Measurements from ENCODE around the gene TMTC2.
"Not testable (repeated sequence)": the region's sequence is repeated elsewhere in the genome, so short reads cannot be mapped to it uniquely, and the experiment has no call there.

Gene TMTC2

DNA sequence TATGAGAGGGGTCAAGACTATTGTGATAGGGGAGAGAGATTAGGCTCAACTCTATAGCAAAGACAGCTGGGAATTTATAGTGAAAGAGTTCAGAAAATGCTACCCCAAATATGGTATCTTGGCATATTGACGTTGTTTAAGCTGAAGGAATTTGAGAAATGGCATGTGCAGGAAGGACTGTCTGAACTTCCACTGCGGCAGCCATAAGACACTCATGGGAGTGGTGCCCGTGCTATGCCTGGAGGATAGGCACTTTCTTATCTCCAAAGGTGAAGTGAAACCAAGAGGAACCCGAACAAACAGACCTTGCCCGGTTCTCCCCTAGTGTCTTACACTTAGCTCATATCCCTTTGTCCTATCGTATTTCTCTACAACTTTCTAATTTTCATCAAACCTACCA is 390.3 kb downstream of the TMTC2 start:
- DNase-seq (ENCODE audit: low spot score): no peak

DNA sequence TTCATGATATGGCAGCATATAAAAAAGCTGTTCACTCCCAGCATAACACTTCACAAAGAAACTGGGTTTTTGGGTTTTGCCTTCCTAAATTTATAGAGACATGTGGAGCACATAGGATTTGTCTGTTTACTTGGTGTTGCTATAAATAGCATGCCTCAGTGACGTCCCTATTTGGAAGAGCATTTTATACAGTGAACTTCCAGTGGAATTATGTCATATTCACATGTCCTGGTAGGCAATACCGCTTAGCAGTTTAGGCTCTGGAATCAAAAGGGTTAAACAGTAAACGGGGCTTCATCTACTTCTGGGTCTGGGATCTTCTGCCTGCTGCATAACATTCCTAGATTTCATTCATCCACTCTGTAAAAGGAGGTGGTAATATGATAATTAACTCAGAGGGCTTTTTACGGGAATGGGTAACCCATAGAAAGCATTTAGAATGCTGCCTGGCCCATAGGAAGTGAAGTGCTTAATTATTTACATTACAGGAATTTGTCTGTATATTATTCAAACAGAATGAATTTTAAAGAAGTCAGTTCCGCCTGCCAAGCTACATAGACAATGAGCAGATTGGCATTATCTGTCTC is 396.1 kb downstream of the TMTC2 start:
- no peak for DNase-seq (ENCODE audit: low spot score)

DNA sequence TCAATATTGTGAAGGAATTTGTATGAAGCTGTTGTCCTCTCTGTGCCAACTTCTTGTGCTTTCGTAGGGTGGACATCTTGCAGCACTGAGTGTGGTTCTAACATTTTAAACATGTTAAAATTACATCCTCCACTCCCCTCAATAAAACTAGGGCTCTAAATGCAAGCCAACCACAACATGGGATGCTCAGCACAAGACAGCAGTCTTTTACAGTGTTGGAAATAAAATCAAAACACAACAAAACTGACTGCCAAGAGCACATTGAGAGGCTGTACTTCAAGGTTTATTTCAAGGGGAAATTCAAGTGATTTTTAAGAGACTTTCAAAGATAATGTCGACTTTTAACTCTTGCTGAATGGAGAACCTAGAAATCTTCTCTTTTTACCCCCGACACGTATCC is 396.9 kb downstream of the TMTC2 start:
- DNase-seq (ENCODE audit: low spot score): no peak

DNA sequence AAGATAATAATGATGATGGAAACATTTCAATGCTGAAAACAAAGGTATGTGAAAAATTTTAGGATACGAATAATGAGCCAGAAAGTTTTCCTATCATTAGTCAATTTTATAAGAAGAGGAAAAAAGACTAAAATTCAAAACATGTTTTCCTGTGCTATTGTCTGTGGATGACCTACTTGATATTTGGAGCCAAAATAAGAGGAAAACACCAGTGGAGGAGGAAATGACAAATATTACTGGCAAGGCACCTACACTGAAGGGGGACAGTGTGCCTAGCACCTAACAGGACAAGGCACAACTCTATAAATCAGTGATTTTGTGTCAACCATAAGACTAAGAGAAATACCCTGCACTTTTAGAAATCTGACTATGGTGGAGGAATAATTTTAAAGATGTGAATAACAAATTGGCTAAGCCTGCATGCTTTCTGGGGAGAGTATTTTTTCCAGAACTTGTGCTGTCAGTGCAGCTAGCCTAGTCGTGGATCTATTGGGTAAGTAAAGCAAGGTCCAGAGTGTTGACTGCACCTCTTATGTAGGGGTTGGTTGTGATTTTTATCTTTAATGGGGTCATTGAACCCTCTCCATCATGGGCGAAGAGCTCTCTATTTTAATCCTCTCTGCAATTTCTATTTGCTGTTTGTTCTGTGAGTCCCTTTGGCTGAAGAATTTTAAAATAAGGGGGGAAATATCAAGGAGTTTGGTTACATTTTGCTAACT is 398.0 kb downstream of the TMTC2 start:
- no peak for DNase-seq (ENCODE audit: low spot score)

DNA sequence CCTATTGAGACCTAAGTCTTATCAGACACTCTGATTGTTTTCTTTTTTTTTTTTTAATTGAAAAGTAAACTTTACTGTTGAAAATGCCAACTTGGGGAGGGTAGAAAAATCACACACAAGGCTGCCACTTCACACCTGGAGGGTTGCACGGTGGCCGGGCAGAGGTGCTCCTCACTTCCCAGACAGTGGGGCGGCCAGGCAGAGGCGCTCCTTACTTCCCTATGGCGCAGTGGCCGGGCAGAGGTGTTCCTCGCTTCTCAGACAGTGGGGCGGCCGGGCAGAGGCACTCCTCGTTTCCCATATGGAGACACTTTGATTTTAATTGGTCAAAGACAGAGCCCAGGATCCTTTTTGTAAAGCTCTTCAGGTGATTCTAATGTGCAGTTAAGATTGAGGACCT is 399.3 kb downstream of the TMTC2 start:
- no peak for DNase-seq (ENCODE audit: low spot score)

DNA sequence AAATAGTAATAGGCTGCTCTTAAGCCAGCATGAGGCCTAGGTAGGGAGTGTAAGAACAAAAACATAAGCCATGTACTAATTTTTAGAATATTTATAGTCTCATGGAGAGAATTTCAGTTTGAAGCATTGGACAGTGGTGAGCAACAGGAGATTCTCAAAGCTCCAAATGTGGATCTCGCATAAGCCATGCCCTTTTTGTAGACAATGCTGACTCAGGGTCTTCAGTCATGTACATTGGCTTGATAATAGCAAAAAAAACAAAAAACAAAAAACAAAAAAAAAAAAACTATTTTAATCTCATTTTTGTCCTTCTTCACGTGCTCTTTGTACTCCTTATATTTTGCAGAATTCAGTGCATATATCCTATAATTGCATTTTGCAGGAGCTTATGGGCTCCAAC is 402.9 kb downstream of the TMTC2 start:
- no peak for DNase-seq (ENCODE audit: low spot score)

DNA sequence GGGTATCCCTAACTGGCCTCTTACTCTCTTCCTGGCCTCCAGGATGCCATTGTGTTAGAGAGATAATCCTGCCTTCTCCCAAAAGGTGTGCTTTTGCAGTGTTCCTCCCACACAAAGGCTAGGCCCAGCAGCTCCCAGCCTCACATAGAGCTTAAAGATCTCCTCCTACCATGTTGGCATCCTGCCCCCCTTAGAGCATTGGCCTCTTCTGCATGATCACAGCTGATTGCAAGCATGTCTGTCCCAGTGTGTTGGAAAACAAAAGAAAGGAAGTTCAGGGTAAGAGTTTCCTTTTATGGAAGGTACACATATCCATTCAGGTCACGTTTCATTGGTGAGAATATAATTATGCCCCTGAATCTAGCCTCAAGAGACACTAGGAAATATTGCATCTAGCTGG is 405.4 kb downstream of the TMTC2 start:
- DNase-seq (ENCODE audit: low spot score): no peak

DNA sequence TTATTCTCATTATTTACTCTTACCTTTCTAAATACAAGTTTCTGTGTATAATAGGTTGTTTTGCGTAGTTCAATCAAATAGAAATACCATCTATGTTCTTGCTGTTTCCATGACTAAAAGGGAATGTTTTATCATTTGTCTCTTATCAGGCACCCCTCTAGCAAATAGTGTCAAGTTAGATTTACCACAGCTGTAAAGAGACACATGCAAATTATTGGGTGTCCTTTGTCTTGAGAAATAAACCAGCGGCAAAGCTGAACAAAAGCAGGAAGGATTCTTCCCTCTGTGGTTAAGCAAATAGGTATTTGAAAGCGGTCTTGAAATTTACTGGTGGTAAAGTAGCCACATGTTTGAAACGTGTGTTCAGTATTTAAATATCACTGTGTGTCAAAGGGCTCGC is 405.9 kb downstream of the TMTC2 start:
- no peak for DNase-seq (ENCODE audit: low spot score)

DNA sequence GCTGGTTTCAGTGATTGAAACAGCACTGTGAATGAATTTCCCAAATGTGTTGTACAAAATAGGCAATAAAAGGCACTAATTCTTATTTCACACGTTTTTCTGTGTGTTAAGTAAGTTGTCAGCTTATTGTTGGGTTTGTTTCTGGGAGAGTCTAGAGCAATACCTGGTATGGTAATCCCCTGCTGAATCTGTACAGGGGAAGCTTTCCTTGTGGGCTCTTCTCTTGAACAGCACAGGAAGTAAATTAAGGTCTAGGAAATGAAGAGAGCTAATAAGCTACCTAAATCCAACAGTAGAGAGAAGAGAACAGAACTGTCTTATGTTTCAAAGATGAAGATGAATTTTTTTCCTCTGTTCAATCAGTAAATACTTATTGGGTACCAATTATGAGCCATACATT is 406.7 kb downstream of the TMTC2 start:
- DNase-seq (ENCODE audit: low spot score): no peak

DNA sequence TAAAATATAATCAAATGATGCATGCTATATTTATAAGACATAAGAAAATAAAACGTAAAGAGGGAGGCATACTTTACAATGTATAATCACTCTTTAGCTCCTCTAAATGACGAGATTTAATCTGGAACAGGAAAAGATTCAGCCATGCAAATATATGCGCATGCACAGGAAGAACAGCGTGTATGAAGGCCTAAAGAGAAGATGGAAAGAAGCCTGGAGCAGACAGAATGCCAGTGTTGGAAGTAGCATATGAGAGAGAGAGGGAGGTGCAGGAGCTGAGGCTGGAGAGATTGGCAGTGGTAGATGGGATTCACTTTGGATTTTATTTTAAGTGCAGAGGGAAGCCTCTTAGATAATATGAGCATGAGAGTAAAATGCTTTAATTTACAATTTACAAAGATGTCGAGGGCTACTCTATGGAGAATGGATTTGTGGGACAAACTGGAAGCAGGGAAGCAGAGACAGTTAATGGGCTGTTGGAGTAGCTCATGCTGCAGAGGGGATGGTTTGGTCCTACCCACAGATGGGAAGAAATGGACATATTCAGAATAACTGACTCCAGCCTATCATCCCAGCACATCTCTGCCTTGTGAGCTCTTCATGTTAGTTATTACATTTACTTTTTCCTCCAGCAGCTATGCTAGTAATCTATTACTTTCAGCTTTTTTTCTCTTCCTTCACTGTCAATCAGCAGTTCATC is 411.1 kb downstream of the TMTC2 start:
- no peak for DNase-seq (ENCODE audit: low spot score)

DNA sequence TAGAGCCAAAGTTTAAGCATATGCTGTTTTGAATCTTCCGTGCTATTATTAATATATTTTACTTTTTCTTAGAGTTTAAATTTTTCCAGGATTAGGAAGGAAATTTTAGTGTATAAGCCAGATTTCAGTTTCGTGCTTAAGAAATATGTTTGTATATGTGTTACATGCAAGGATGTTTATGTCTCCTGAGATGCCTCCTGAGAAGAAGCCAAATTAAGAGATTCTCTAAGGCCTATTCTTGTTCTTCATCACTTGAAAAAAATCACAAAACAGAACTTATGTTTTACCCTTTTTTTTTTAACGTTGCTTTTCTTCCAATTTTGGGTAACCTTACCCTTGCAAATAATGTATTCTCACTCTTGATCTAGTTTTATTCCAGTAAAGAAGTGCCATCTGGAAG is 412.7 kb downstream of the TMTC2 start:
- DNase-seq (ENCODE audit: low spot score): no peak

DNA sequence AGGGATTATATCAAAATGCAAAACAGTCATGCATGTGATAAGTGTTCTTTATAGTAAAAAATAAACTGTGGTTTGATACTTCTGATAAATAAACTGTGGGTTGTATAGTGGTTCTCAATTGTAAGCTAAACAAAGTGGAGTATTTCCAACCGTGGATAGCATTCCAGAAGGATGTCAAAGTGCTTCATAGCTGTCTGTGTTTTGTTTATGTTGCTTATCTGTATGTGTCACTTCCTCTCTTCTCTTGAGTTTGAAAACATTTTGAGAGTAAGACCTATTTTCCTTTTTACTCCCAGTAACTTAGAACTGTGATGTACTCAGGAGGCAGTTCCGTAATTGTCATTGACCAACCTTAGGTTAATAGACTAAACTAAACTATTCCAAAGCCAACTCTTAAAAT is 415.8 kb downstream of the TMTC2 start:
- no peak for DNase-seq (ENCODE audit: low spot score)

DNA sequence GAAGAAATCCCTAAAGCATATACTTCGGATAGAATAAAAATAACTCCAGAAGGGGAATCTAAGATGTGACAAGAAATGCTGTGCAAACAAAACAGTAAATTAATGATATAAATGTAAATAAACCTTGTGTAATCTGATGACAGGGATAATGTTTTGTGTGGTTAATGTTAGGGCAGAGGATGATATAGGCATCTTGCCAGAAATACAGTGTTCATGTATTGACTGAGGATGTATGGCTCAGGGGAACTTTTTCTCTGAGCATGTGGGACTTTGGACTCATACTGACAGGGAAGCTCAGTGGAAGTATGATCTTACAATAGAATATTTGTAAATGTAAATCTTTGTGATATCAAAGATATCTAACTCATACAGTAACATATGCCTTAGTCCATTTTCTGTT is 420.2 kb downstream of the TMTC2 start:
- no peak for DNase-seq (ENCODE audit: low spot score)

DNA sequence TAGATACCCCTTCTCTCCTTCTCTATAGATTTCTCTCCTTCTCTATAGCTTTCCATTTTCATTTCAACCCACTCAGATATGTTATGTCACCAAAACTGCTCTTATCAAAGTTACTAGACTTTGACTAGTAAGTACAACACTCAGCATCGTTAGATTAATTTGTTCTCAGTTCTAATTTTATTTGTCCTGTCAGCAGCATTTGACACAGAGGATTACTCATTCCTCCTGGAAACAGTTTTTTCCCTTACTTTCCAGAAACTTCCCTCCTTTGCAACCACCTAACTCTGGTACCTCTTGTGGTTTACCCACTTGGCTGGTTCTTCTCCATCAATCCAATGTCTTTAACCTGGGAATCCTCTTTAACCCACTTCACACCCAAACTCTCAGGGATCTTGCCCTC is 423.7 kb downstream of the TMTC2 start:
- no peak for DNase-seq (ENCODE audit: low spot score)

DNA sequence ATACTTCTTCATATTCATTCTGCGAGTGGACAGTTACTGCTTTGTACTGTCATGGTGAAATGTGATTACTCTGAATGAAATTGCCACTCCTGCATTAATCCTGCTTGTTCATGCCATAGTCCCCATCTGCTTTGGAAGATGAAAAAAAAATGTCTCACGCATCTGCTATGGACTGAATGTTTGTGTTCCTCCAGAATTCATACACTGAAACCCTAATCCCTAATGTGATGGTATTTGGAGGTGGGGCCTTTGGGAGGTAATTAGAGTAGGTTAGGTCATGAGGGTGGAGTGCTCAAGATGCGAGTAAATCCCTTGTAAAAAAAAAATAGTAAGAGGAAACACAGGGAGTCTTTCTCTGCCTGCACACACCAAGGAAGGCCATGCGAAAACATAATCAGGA is 427.2 kb downstream of the TMTC2 start:
- DNase-seq (ENCODE audit: low spot score): no peak

DNA sequence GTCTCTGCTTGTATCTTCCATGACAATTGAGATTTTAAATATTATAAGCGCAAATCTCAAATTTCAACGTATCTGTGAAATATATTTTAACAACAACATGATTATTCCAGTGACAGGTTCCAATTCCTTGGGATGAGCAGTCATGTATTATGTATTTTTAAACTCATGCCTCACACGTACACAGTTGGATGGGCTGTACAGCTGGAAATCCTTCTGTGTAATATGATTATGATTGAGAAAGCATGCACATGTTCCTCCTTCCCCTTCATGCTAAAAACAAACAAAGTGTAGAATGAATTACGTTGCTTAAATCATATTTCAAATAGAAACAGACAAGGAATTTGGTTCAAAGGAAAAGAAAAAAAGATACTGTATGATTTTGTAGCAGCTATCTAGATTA is 428.3 kb downstream of the TMTC2 start:
- DNase-seq (ENCODE audit: low spot score): no peak

DNA sequence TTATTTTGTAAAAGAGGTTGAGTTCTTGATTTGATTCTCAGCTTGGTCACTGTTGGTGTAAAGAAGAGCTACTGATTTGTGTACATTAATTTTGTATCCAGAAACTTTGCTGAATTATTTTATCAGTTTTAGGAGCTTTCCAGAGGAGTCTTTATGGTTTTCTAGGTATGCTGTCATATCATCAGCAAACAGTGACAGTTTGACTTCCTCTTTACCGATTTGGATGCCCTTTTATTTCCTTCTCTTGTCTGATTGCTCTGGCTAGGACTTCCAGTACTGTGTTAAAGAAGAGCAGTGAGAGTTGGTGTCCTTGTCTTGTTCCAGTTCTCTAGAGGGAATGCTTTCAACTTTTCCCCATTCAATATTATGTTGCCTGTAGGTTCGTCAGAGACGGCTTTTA is 431.2 kb downstream of the TMTC2 start:
- DNase-seq (ENCODE audit: low spot score): not testable (repeated sequence)

DNA sequence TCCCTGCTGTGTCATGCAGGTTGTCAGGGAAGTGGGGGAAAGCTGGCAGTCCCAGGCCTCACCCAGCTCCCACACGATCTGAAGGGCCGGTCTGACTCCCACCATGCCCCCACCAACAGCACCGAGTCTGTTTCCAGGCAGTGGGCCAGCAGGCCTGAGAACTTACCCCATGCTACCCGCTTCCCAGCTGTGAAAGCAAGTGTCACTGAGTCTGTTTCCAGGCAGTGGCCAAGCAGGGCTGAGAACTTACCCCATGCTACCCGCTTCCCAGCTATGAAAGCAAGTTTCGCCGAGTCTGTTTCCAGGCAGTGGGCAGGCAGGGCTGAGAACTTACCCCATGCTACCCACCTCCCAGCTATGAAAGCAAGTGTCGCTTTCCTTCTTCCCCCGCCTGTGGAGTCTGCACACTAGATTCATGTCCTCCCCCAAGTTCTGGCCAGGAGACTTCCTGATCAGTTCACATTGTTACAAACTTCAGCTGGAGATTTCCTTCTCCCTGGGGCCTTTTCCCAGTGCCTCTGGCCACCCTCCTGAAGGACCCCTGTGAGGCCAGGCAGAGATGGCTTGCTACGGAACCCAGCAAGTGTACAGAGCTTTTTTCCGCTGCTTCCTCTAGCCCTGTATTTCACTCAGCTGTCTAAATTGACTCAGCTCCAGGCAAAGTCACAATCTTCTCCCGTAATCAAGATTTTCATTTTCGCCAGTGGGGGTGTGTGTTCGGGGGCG is 435.4 kb downstream of the TMTC2 start:
- DNase-seq (ENCODE audit: low spot score): no peak

DNA sequence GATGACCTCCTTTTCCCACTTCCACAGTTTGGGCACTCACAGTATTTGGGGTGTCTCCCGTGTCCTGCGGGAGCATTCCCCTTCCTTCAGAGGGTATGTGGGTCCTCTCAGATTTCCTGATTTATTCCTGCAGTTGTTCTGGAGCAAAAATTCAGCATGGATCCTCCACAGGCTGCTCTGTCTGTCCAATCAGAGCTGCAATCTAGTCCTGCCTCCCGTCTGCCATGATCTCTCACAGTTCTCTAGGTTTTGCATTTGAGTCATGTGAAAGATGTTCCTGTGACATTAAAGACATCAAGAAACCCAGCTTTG is 435.9 kb downstream of the TMTC2 start:
- DNase-seq (ENCODE audit: low spot score): no peak

DNA sequence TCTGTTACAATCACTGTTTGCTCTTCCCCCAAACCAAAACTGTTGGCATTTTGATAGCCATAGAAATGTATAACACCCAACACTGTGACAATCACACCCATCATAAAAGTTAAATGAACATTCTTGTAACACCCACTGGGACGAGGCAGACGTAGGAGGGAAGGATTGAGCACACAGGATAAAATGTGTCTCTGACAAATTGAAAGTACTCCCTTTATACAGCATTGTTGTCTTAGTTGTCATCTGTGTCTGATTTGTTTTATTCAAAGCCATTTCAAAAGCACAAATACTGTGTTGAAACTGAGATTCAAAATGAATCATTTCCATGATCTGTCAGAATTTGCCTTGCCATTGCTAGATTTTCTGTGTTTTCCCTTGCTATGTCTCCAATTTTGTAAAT is 436.3 kb downstream of the TMTC2 start:
- DNase-seq (ENCODE audit: low spot score): no peak

DNA sequence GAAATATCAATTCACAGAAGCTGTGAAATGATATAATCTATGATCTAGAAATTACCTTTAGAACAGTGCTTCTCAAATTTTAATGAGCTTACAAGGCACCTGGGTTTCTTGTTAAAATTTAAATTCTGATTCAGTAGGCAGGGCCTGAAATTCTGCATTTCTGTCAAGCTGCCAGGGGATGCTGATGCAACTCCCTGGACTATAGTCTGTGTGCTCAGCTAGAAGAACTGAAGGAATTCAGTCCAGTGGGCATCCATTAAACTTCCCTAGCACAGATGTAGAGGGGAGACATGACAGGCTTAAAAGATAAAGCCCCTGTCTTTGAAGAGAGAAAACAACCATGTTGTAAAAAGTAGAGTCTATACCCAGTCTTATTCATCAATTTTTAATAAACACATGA is 441.8 kb downstream of the TMTC2 start:
- DNase-seq (ENCODE audit: low spot score): no peak

DNA sequence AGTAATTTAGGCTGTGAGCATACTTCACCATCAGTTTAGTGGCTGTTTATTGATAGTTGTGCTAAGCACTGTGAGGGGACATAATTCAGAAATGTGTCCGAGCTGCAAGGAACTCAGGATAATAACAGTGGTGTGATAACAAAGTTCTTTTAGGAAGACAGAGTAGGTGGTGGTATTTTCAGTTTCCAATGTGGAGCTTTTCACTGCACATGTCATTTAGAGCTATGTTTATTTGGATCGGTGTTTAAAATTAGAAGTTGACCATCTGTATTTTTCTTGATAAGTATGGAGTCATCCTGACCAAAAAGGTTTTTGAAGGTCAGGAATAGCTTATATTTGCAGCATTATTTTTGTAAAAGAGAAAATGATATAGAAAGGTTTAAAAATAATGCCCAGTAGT is 443.5 kb downstream of the TMTC2 start:
- DNase-seq (ENCODE audit: low spot score): no peak

DNA sequence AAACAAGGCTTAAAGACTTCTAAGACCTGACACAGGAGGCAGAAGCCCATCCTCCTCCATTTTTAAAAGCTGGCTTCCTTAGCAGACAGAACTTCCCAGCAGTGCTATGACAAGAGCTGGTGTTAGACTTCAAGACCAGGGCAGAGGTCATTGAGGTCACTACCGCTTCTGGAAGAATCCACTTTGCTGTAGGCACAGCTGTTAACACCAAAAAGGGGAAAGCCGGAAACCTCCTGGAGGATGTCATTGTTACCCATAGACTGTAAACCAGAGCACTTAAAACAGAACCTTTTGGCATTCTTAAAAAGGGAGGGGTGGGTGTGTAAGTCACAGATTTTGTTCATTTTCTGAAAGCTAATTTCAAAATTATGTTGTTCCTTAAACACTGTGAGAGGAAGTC is 445.7 kb downstream of the TMTC2 start:
- DNase-seq (ENCODE audit: low spot score): no peak
